GM21529 (cell line): ENCODE results near the gene KCNIP3.
"Not testable (repeated sequence)": the region's sequence is repeated elsewhere in the genome, so short reads cannot be mapped to it uniquely, and the experiment has no call there.

Source experiments
- ATAC-seq: cut with Tn5 transposase; IDR thresholded peaks from one replicate; pipeline ENCODE4 v1.9.1; 2021; ENCODE audit not compliant: unreplicated experiment

The KCNIP3 gene

GRCh38 chr2:95346738-95347671, 49.9 kb downstream of the KCNIP3 start:
- ATAC-seq = no peak

- ATAC-seq = no peak
Measured at GRCh38 chr2:95347681-95348608, 50.8 kb downstream of the KCNIP3 start.

- ATAC-seq = no peak
Measured at GRCh38 chr2:95348609-95349567, 51.7 kb downstream of the KCNIP3 start.

- ATAC-seq = no peak
Measured at GRCh38 chr2:95349568-95350322, 52.6 kb downstream of the KCNIP3 start.

GRCh38 chr2:95350368-95350767, 53.2 kb downstream of the KCNIP3 start:
- ATAC-seq = no peak

- no peak for ATAC-seq
Measured at GRCh38 chr2:95350774-95351597, 53.8 kb downstream of the KCNIP3 start.

- no peak for ATAC-seq
Measured at GRCh38 chr2:95351598-95351915, 54.4 kb downstream of the KCNIP3 start.

GRCh38 chr2:95352310-95353054, 55.3 kb downstream of the KCNIP3 start:
- ATAC-seq = no peak

GRCh38 chr2:95353055-95353575, 56.0 kb downstream of the KCNIP3 start:
- ATAC-seq = no peak

GRCh38 chr2:95353613-95354468, 56.7 kb downstream of the KCNIP3 start:
- ATAC-seq = no peak

GRCh38 chr2:95354469-95354901, 57.3 kb downstream of the KCNIP3 start:
- no peak for ATAC-seq

- ATAC-seq = no peak
Measured at GRCh38 chr2:95354925-95355324, 57.8 kb downstream of the KCNIP3 start.

- not testable (repeated sequence) for ATAC-seq
Measured at GRCh38 chr2:95355486-95355885, 58.3 kb downstream of the KCNIP3 start.

- ATAC-seq = no peak
Measured at GRCh38 chr2:95356821-95357700, 59.9 kb downstream of the KCNIP3 start.

GRCh38 chr2:95357717-95358280, 60.7 kb downstream of the KCNIP3 start:
- ATAC-seq = no peak

GRCh38 chr2:95359031-95359430, 61.9 kb downstream of the KCNIP3 start:
- ATAC-seq = no peak
